Colonic mucosa (tissue), 4 donors: ENCODE measurements around the gene INSIG1. TPM values are rescaled to one million over a fixed set of nuclear protein-coding genes. Genes with fewer than 3 reads are reported as not detected.

Experiments used
- DNase-seq: peaks from one replicate; pipeline ENCODE4 v3.0.0-alpha.2; 2020
- H3K27ac ChIP-seq: fragments of 200-600 bp; one replicate; pipeline ENCODE4 v1.8.0; 2021
- H3K27me3 ChIP-seq: fragments of 200-600 bp; one replicate; pipeline ENCODE4 v1.8.0; 2021
- H3K36me3 ChIP-seq: fragments of 200-600 bp; one replicate; pipeline ENCODE4 v1.8.0; 2021
- H3K4me1 ChIP-seq: fragments of 200-600 bp; one replicate; pipeline ENCODE4 v1.8.0; 2021; ENCODE audit warnings: mild to moderate bottlenecking
- H3K4me3 ChIP-seq: fragments of 200-600 bp; one replicate; pipeline ENCODE4 v1.8.0; 2021
- H3K9ac ChIP-seq, 2 donors: one replicate each; pipeline ENCODE4 v1.7.0; 2013; ENCODE audit warnings: control low read depth in 2 of 2, low read depth in 2 of 2, low read length in 2 of 2
- H3K9me3 ChIP-seq: fragments of 200-600 bp; one replicate; pipeline ENCODE4 v1.8.0; 2021
- CTCF ChIP-seq: fragments of 200-600 bp; IDR thresholded peaks from one replicate; pipeline ENCODE4 v1.8.0; 2022; ENCODE audit warnings: antibody characterized with exemption, mild to moderate bottlenecking
- intact Hi-C: fragments of 100-400 bp; cut with DNase I; formaldehyde crosslinking; loops from one replicate; pipeline ENCODE4 v1.14.1; 2022
- total RNA-seq, 2 donors: library from RNA; stranded (reverse); fragmentation: NEBNext Ultra II Directional in 1 of 2; extraction: Animal tissue kit (Norgen Biotek cat#: 25700) in 1 of 2; gene quantifications; one replicate each; pipeline ENCODE4 v1.2.1, GENCODE V29; 2021
- donor health status: healthy.
- donor health status: DM: no; HTN: no; CAD: no.
- donor health status: DM: no; HTN: no; CAD: no.

INSIG1 gene
- total RNA-seq, 2 donors from 2014 or later = 72.1 to 232 TPM

GRCh38 chr7:155333346-155334234 lies 35.9 kb downstream of the INSIG1 start:
- H3K9me3 ChIP-seq = no peaks in the 10 kb centered on the region
- no peaks in the 10 kb centered on the region for H3K4me1 ChIP-seq
- no peak overlapping the region for H3K9ac ChIP-seq
- no peak overlapping the region for H3K27ac ChIP-seq
- no peak for TF ChIP-seq CTCF
- H3K27me3 ChIP-seq = no peaks in the 10 kb centered on the region
- DNase-seq = no peak
- no peak overlapping the region for H3K4me3 ChIP-seq
- no peaks in the 10 kb centered on the region for H3K36me3 ChIP-seq
- intact Hi-C loops = no loop called here

GRCh38 chr7:155336812-155337602 lies 39.3 kb downstream of the INSIG1 start:
- no peak overlapping the region for H3K27ac ChIP-seq
- intact Hi-C loops = no loop called here
- H3K4me3 ChIP-seq = no peak overlapping the region
- no peaks in the 10 kb centered on the region for H3K9me3 ChIP-seq
- H3K9ac ChIP-seq = no peak overlapping the region
- no peaks in the 10 kb centered on the region for H3K27me3 ChIP-seq
- no peaks in the 10 kb centered on the region for H3K4me1 ChIP-seq
- no peaks in the 10 kb centered on the region for H3K36me3 ChIP-seq
- no peak for TF ChIP-seq CTCF
- DNase-seq = no peak

GRCh38 chr7:155337946-155338631 lies 40.4 kb downstream of the INSIG1 start:
- no peak overlapping the region for H3K9ac ChIP-seq
- intact Hi-C loops = no loop called here
- DNase-seq = no peak
- H3K4me3 ChIP-seq = no peak overlapping the region
- no peaks in the 10 kb centered on the region for H3K36me3 ChIP-seq
- H3K9me3 ChIP-seq = no peaks in the 10 kb centered on the region
- no peak overlapping the region for H3K27ac ChIP-seq
- H3K4me1 ChIP-seq = no peaks in the 10 kb centered on the region
- no peak for TF ChIP-seq CTCF
- no peaks in the 10 kb centered on the region for H3K27me3 ChIP-seq

- intact Hi-C loops = no loop called here
- H3K27ac ChIP-seq = no peak overlapping the region
- no peak for TF ChIP-seq CTCF
- no peaks in the 10 kb centered on the region for H3K9me3 ChIP-seq
- H3K4me3 ChIP-seq = no peak overlapping the region
- no peak overlapping the region for H3K9ac ChIP-seq
- no peaks in the 10 kb centered on the region for H3K27me3 ChIP-seq
- no peak for DNase-seq
- no peaks in the 10 kb centered on the region for H3K36me3 ChIP-seq
- no peaks in the 10 kb centered on the region for H3K4me1 ChIP-seq
Measured at GRCh38 chr7:155338632-155339320, 41.1 kb downstream of the INSIG1 start.

GRCh38 chr7:155339474-155339873 lies 41.8 kb downstream of the INSIG1 start:
- intact Hi-C loops = no loop called here

More at GRCh38 chr7:155339474-155339873, 41.8 kb downstream of the INSIG1 start:
- Histone ChIP-seq H3K27me3 (no peaks in the 10 kb centered on the region), H3K4me3 (no peak overlapping the region), H3K27ac (no peak overlapping the region), H3K4me1 (no peaks in the 10 kb centered on the region), H3K9me3 (no peaks in the 10 kb centered on the region), H3K36me3 (no peaks in the 10 kb centered on the region), H3K9ac (no peak overlapping the region)
- no peak for DNase-seq
- TF ChIP-seq CTCF = no peak
